Liver (tissue), 9 donors: ENCODE results near the gene AKAP13. TPM values are rescaled to one million over a fixed set of nuclear protein-coding genes. Genes with fewer than 3 reads are reported as not detected.

Experiments
- DNase-seq: peaks from one replicate; pipeline ENCODE4 v3.0.0-alpha.2; 2017; ENCODE audit warnings: low spot score
- H3K27ac ChIP-seq, 2 donors: one replicate each; pipeline ENCODE4 v1.7.0; 2013; ENCODE audit warnings: inconsistent platforms in 2 of 2, low read length in 2 of 2, control low read depth in 1 of 2, low read depth in 1 of 2, mild to moderate bottlenecking in 1 of 2
- H3K27me3 ChIP-seq, 4 donors: one replicate each; pipeline versions ENCODE4 v1.6.1 to v1.7.0; 2013; ENCODE audit warnings: low read length in 3 of 4, inconsistent platforms in 1 of 4, mild to moderate bottlenecking in 1 of 4, moderate library complexity in 1 of 4; ENCODE audit not compliant: control insufficient read depth in 4 of 4, insufficient read depth in 4 of 4
- H3K36me3 ChIP-seq, 4 donors: one replicate each; pipeline versions ENCODE4 v1.6.1 to v1.7.0; 2013; ENCODE audit warnings: low read length in 3 of 4, mild to moderate bottlenecking in 3 of 4, low read depth in 1 of 4, moderate library complexity in 1 of 4; ENCODE audit not compliant: control insufficient read depth in 4 of 4, insufficient read depth in 3 of 4
- H3K4me1 ChIP-seq, 4 donors: one replicate each; pipeline versions ENCODE4 v1.6.1 to v1.7.0; 2013; ENCODE audit warnings: low read length in 3 of 4, mild to moderate bottlenecking in 3 of 4, moderate library complexity in 1 of 4; ENCODE audit not compliant: control insufficient read depth in 4 of 4, insufficient read depth in 4 of 4
- H3K4me3 ChIP-seq, 3 donors: one replicate each; pipeline versions ENCODE4 v1.6.1 to v1.7.0; 2013; ENCODE audit warnings: low read length in 3 of 3, control low read depth in 1 of 3, low read depth in 1 of 3, mild to moderate bottlenecking in 1 of 3
- H3K9ac ChIP-seq, 2 donors: one replicate each; pipeline ENCODE4 v1.7.0; 2013; ENCODE audit warnings: low read length in 2 of 2, mild to moderate bottlenecking in 2 of 2, moderate library complexity in 2 of 2, control low read depth in 1 of 2, low read depth in 1 of 2
- H3K9me3 ChIP-seq, 4 donors: one replicate each; pipeline versions ENCODE4 v1.6.1 to v1.7.0; 2013; ENCODE audit warnings: low read length in 3 of 4; ENCODE audit not compliant: control insufficient read depth in 4 of 4
- ATF3 ChIP-seq: IDR thresholded peaks from 2 replicates; pipeline ENCODE4 v1.6.1; 2016; ENCODE audit warnings: antibody characterized with exemption
- CTCF ChIP-seq: fragments of 150-350 bp; IDR thresholded peaks from 2 replicates; pipeline ENCODE4 v1.5.1; 2017; ENCODE audit warnings: improper control_type of control experiment, low read depth, low read length; ENCODE audit not compliant: missing input control
- EGR1 ChIP-seq, 2 donors: IDR thresholded peaks; 2 replicates each; pipeline ENCODE4 v1.6.1; 2016 to 2018; ENCODE audit warnings: antibody characterized with exemption in 2 of 2, low read depth in 2 of 2
- FOXA1 ChIP-seq: IDR thresholded peaks from 2 replicates; pipeline ENCODE4 v1.6.1; 2016; ENCODE audit warnings: antibody characterized with exemption
- FOXA2 ChIP-seq: IDR thresholded peaks from 2 replicates; pipeline ENCODE4 v1.6.1; 2016; ENCODE audit warnings: antibody characterized with exemption
- GABPA ChIP-seq, 2 donors: IDR thresholded peaks in 1 of 2; conservative IDR thresholded peaks in 1 of 2; 2 replicates each; pipeline ENCODE4 v1.6.1; 2016; ENCODE audit warnings: antibody characterized with exemption in 2 of 2, mild to moderate bottlenecking in 1 of 2, moderate library complexity in 1 of 2
- HNF4A ChIP-seq, 2 donors: conservative IDR thresholded peaks; 2 replicates each; pipeline ENCODE4 v1.6.1; 2016; ENCODE audit warnings: antibody characterized with exemption in 2 of 2, mild to moderate bottlenecking in 2 of 2
- HNF4G ChIP-seq: IDR thresholded peaks from 2 replicates; pipeline ENCODE4 v1.6.1; 2016; ENCODE audit warnings: antibody characterized with exemption
- JUND ChIP-seq, 2 donors: IDR thresholded peaks; 2 replicates each; pipeline ENCODE4 v1.6.1; 2016; ENCODE audit warnings: antibody characterized with exemption in 2 of 2
- MAX ChIP-seq: IDR thresholded peaks from 2 replicates; pipeline ENCODE4 v1.6.1; 2016; ENCODE audit warnings: antibody characterized with exemption
- NR2F2 ChIP-seq: IDR thresholded peaks from 2 replicates; pipeline ENCODE4 v1.6.1; 2016; ENCODE audit warnings: antibody characterized with exemption
- RAD21 ChIP-seq, 2 donors: IDR thresholded peaks; 2 replicates each; pipeline ENCODE4 v1.6.1; 2016; ENCODE audit warnings: antibody characterized with exemption in 2 of 2, mild to moderate bottlenecking in 2 of 2
- RXRA ChIP-seq, 2 donors: IDR thresholded peaks; 2 replicates each; pipeline ENCODE4 v1.6.1; 2017 to 2018; ENCODE audit warnings: antibody characterized with exemption in 2 of 2, mild to moderate bottlenecking in 1 of 2
- SP1 ChIP-seq: IDR thresholded peaks from 2 replicates; pipeline ENCODE4 v1.6.1; 2018; ENCODE audit warnings: antibody characterized with exemption, mild to moderate bottlenecking
- TAF1 ChIP-seq: conservative IDR thresholded peaks from 2 replicates; pipeline ENCODE4 v1.6.1; 2016; ENCODE audit warnings: antibody characterized with exemption, mild to moderate bottlenecking
- YY1 ChIP-seq: IDR thresholded peaks from 2 replicates; pipeline ENCODE4 v1.6.1; 2016; ENCODE audit warnings: antibody characterized with exemption, mild to moderate bottlenecking
- WGBS: extraction: QIAGEN DNeasy Blood & Tissue Kit; methylation state at CpG from one replicate; pipeline ENCODE4 v1.1.7; 2013; 5-methylcytosine and 5-hydroxymethylcytosine counted together
- polyA plus RNA-seq, 2 donors: library from polyadenylated mRNA; stranded (reverse) in 1 of 2; unstranded in 1 of 2; fragments of 200-250 nt in 1 of 2; fragments of >200 nt in 1 of 2; fragmentation: Nextera tagmentation in 1 of 2; extraction: Ambion mirVana in 1 of 2; gene quantifications; one replicate each; pipeline versions ENCODE4 v1.2.1 to v1.2.3, GENCODE V29; 2013 to 2015
- total RNA-seq, 2 donors: library from RNA; depleted of rRNA; stranded (reverse); fragments of >200 nt; gene quantifications; one replicate each; pipeline ENCODE4 v1.2.3, GENCODE V29; 2014
- TF ChIP-seq, protein P1 (sequence below): IDR thresholded peaks from 2 replicates; pipeline ENCODE4 v1.6.1; 2016; ENCODE audit warnings: antibody characterized with exemption
- TF ChIP-seq, protein P2 (sequence below): IDR thresholded peaks from 2 replicates; pipeline ENCODE4 v1.6.1; 2016; ENCODE audit warnings: antibody characterized with exemption, mild to moderate bottlenecking
- donor health status: healthy.
- donor health status: healthy.
- donor health status: healthy.
- donor health status: healthy.
- donor health status: healthy.

AKAP13 gene
- total and polyA plus RNA-seq, 4 donors, result 18.6 to 92.3 (median 37.4) TPM

GRCh38 chr15:85463276-85463892 is 83.0 kb downstream of the AKAP13 start:
- TF ChIP-seq, protein P1, sequence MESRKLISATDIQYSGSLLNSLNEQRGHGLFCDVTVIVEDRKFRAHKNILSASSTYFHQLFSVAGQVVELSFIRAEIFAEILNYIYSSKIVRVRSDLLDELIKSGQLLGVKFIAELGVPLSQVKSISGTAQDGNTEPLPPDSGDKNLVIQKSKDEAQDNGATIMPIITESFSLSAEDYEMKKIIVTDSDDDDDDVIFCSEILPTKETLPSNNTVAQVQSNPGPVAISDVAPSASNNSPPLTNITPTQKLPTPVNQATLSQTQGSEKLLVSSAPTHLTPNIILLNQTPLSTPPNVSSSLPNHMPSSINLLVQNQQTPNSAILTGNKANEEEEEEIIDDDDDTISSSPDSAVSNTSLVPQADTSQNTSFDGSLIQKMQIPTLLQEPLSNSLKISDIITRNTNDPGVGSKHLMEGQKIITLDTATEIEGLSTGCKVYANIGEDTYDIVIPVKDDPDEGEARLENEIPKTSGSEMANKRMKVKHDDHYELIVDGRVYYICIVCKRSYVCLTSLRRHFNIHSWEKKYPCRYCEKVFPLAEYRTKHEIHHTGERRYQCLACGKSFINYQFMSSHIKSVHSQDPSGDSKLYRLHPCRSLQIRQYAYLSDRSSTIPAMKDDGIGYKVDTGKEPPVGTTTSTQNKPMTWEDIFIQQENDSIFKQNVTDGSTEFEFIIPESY, result no peak
- TF ChIP-seq SP1 (no peak), ATF3 (no peak), CTCF (no peak), HNF4A (conservative IDR thresholded peaks at IDR 0.05) (no peak)
- Histone ChIP-seq H3K27ac (no peak overlapping the region), H3K9ac (no peak overlapping the region), H3K9me3 (no peaks in the 10 kb centered on the region), H3K27me3 (no peaks in the 10 kb centered on the region), H3K4me1 (peaks cover 0 to 2% (median 0%) of the 10 kb centered on the region in 4 donors), H3K36me3 (no peaks in the 10 kb centered on the region), H3K4me3 (no peak overlapping the region)
- 97% methylated on average over 4 of the region's 4 CpGs for WGBS
- DNase-seq, result no peak

GRCh38 chr15:85463976-85464375 is 83.6 kb downstream of the AKAP13 start:
- no peaks in the 10 kb centered on the region for H3K9me3 ChIP-seq
- 76% methylated on average over 6 of the region's 6 CpGs for WGBS
- TF ChIP-seq JUND (IDR thresholded peaks at IDR 0.05), result no peak
- TF ChIP-seq ATF3, result no peak
- TF ChIP-seq SP1, result no peak
- TF ChIP-seq YY1, result no peak
- TF ChIP-seq CTCF, result no peak
- no peak for TF ChIP-seq EGR1 (IDR thresholded peaks at IDR 0.05; ENCODE audit: low read depth in 2 of 2)
- TF ChIP-seq TAF1, result no peak
- no peak for TF ChIP-seq NR2F2
- no peak for TF ChIP-seq RXRA (IDR thresholded peaks at IDR 0.05)
- no peak for TF ChIP-seq FOXA1
- TF ChIP-seq GABPA (IDR thresholded peaks at IDR 0.05 in 1 of 2, conservative IDR thresholded peaks at IDR 0.05 in 1 of 2), result no peak
- no peak for TF ChIP-seq MAX
- TF ChIP-seq, protein P2, sequence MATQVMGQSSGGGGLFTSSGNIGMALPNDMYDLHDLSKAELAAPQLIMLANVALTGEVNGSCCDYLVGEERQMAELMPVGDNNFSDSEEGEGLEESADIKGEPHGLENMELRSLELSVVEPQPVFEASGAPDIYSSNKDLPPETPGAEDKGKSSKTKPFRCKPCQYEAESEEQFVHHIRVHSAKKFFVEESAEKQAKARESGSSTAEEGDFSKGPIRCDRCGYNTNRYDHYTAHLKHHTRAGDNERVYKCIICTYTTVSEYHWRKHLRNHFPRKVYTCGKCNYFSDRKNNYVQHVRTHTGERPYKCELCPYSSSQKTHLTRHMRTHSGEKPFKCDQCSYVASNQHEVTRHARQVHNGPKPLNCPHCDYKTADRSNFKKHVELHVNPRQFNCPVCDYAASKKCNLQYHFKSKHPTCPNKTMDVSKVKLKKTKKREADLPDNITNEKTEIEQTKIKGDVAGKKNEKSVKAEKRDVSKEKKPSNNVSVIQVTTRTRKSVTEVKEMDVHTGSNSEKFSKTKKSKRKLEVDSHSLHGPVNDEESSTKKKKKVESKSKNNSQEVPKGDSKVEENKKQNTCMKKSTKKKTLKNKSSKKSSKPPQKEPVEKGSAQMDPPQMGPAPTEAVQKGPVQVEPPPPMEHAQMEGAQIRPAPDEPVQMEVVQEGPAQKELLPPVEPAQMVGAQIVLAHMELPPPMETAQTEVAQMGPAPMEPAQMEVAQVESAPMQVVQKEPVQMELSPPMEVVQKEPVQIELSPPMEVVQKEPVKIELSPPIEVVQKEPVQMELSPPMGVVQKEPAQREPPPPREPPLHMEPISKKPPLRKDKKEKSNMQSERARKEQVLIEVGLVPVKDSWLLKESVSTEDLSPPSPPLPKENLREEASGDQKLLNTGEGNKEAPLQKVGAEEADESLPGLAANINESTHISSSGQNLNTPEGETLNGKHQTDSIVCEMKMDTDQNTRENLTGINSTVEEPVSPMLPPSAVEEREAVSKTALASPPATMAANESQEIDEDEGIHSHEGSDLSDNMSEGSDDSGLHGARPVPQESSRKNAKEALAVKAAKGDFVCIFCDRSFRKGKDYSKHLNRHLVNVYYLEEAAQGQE, result no peak
- TF ChIP-seq HNF4G, result no peak
- TF ChIP-seq RAD21 (IDR thresholded peaks at IDR 0.05), result no peak
- TF ChIP-seq HNF4A (conservative IDR thresholded peaks at IDR 0.05), result no peak
- TF ChIP-seq, protein P1, result no peak
- no peak for TF ChIP-seq FOXA2
- H3K4me1 ChIP-seq, result peaks cover 0 to 2% (median 0%) of the 10 kb centered on the region in 4 donors
- no peak overlapping the region for H3K27ac ChIP-seq
- no peak overlapping the region for H3K4me3 ChIP-seq
- no peak for DNase-seq
- no peaks in the 10 kb centered on the region for H3K36me3 ChIP-seq
- no peak overlapping the region for H3K9ac ChIP-seq
- no peaks in the 10 kb centered on the region for H3K27me3 ChIP-seq
